GM19025 (cell line): ENCODE data around the gene REPS1.
A peak's percentile ranks its signal among the peaks of the same experiment; 100 is the strongest.
"Not testable (repeated sequence)": the region's sequence is repeated elsewhere in the genome, so short reads cannot be mapped to it uniquely, and the experiment has no call there.

Experiments
- ATAC-seq: cut with Tn5 transposase; IDR thresholded peaks from one replicate; pipeline ENCODE4 v1.9.1; 2021; ENCODE audit warnings: mild to moderate bottlenecking, low read depth, moderate library complexity; ENCODE audit not compliant: unreplicated experiment

The REPS1 gene

DNA sequence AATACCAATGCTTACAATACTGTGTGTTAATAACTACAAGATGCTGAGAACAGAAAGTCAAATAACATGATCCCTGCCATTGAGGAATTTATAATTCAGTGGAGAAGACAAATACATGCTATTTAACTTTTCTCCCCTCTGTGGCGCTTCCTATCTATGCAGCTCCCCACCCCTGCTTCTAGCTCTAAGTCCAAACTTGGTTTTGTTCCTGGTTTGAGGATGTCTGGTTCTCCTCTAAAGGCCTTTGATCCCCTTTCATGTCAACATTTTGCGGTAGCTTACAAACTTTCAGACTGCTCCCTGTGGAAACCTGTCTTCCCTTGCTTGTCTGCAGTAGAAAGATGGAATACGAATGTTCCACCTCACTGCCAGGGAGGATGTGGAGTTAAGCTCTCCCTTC lies 18.4 kb upstream of the REPS1 start:
- ATAC-seq: no peak

DNA sequence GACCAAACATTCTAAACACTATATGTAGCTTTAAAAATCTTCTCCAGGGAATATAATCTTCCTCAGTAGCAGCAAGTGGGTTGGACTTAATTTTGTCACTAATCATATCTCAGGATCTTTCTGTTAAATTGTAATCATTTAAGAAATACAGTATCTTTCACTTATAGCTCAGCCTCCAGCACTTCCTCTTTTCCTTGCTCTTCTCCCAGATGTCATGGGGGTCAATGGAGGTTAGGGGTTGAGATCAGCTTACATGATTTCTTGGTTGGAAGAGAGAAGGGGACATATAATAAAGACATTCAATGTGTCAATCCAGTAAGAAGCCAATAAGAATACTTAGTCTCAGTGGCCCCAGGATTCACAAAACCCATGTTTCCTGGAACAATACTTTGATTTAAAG lies 15.7 kb upstream of the REPS1 start:
- ATAC-seq: no peak

DNA sequence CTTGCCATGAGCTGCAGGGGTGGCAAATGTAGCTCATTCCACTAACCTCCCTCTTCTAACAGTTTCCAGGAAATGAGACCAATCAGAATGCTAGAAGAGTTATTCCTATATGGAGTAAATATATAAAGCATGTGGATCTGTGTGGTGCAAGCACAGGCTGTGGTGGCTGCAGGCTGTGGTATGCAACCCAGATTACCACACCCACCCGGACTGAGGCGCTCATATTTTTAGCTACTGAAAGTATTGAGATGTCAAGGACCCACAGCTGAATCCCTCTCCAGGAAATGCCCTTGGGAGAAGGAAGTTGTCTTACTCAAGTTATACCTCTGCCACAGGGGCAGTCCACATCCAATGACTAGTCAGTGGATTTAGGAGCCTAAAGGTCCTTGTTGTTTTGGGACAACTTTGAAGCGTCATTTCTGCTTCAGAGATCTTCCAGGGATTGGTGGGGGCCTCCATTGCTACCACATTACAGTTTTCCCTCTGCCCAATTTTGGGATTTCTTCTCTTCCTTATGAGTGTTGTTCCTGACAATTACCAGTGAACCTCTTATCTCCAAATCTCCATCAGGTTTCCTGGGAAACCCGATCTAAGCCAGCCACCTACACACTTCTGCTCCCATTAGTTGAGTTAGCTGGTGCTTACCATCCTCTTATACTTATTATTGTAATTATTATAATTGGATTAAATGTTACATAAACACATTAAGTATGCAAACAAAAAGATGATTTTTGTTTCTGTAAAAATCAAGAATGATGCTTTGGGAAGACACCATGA lies 12.1 kb upstream of the REPS1 start:
- ATAC-seq: no peak

DNA sequence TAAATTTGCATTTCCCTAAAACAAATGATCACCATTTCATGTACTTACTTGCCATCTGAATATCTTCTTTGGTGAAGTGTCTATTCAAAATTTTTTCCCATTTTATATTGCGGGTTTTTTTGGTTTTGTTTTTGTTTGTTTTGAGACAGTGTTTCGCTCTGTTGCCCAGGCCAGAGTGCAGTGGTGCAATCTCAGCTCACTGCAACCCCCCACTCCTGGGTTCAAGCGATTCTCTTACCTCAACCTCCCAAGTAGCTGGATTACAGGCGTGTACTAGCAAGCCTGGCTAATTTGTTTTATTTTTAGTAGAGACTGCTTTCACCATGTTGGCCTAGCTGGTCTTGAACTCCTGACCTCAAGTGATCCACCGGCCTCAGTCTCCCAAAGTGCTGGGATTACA lies 9.1 kb upstream of the REPS1 start:
- no peak for ATAC-seq

DNA sequence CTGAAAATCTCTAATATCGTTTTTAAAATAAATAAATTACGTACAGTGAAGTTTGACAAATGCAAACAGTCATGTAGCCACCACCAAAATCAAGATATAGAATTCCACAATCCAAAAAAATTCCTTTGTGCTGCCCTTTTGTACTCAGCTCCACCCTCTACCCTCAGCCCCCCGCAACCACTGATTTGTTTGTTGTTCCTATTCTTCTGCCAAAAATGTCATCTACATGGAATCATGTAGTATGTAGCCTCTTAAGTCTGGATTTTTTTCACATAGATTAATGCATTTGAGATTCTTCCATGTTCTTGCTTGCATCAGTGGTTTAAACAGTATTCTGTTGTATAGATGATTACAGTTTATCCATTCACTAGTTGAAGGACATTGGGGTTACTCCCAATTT lies 8.5 kb upstream of the REPS1 start:
- no peak for ATAC-seq

DNA sequence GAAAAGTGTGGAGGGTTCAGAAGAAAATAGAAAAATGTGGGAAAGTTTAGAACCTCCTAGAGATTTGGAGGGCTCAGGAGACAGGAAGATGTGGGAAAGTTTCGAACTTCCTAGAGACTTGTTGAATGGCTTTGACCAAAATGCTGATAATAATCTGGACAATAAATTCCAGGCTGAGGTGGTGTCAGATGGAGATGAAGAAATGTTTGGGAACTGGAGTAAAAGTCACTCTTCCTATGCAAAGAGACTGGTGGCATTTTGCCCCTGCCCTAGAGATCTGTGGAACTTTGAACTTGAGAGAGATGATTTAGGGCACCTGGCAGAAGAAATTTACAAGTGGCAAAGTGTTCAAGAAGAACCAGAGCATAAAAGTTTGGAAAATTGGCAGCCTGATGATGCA lies 5.4 kb upstream of the REPS1 start:
- ATAC-seq: not testable (repeated sequence)

DNA sequence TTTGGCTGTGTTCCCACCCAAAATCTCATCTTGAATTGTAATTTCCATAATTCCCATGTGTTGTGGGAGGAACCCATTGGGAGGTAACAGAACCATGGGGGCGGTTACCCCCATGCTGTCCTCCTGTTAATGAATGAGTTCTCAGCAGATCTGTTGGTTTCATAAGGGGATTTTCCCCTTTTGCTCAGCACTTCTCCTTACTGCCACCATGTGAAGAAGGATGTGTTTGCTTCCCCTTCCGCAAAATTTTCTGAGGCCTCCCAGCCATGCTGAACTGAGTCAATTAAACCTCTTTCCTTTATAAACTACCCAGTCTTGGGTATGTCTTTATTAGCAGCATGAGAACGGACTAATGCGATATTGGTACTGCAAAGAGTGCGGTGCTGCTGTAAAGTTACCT lies 4.9 kb upstream of the REPS1 start:
- not testable (repeated sequence) for ATAC-seq

DNA sequence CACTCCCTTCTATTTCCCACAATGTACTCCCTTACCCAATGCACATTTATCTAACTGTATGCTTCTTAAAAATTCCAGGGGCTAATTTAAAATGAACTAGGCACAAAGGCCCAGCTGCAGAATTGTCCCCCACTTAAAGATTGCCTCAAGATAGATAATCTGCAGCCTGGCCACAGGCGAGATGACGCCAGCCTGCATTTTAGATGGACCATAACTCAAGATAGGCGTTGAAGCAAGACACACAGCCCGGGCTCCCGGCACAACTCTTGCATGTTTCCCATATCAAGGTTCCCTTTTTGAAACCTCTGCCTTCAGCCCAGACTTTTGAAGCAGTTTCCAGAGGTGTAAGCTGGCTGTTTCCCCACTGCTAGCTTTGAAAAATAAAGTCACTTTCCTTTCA lies 3.2 kb upstream of the REPS1 start:
- ATAC-seq: no peak

DNA sequence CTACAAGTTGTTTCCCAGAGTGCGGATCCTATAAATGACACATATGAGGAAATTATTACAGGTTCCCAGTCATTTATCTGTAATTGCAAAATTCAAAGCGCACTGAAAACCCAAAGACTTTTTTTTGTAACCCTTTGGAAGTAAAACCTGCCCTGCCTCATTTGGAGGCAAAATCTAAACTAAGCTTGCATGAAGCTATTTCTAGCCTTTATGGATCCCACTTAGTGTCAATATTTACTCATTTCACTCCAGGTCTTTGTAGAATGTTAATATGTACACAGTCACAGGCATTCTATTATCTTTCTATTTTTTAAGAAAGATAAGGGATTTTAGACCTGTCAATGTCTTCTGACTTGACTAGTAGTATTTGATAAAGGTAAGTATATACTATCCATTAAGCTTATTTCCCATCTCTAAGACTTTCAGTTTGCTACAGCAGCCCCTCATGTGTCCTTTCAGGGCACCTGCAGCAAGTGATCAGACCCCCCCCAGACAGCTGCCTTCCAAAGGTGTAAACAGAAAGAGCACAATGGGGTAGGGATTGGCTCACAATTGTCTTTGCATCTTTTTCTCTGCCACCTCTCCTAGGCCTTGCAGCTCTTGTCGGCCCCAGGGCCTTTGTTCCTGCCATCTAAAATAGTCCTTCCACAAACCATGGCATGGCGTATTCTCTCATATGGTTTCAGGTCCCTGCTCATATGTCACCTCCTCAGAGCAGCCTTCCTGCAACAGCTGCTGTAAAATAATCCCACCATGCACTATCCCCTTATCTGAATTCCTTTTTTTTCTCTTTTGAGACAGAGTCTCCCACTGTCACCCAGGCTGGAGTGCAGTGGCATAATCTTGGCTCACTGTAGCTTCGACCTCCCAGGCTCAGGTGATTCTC lies 1.3 kb upstream of the REPS1 start:
- ATAC-seq: no peak

DNA sequence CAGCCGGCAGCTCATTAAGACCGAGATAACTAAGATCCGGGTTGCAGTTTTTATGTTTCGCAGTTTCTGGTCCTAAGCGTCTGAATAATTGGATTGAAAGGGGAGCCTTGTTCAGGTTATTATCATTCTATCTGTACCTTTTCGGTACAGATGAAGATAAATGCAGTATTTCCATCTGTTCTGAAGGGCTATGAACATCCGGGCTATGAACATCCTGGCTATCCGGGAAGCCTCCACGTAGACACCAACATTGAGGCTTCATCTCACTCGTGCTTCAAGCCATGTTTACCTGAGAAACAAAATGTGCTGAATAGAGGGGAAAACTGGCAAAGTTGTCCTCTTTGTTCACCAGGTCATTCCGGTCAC lies 399 bp upstream of the REPS1 start:
- peak; percentile 2 for ATAC-seq

DNA sequence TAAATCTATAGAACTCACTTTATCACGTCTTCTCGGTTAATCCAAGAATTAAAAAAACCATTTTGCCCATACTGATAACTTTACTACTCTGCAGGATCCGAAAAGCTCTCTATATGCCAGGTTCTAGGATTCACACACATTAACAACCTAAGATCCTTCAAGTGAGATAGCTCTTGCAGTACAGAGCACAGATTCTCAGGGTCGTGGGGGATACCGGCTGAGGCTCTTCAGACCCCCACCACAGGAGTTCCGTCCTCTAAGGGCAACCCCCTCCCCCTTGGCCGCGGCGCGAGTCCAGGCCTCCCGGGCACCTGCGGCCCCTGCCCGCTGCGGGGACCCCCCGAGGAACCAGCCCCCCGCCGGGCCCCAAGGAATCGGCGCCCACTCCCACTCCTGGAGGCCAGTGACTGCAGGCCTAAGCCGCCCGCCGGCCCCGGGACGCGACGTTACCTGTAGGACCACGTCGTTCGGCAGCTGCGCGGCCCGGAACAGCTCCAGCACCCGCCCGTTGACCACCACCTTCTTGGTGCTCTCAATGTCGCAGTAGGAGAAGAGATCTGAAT lies 892 bp downstream of the REPS1 start:
- no peak for ATAC-seq

DNA sequence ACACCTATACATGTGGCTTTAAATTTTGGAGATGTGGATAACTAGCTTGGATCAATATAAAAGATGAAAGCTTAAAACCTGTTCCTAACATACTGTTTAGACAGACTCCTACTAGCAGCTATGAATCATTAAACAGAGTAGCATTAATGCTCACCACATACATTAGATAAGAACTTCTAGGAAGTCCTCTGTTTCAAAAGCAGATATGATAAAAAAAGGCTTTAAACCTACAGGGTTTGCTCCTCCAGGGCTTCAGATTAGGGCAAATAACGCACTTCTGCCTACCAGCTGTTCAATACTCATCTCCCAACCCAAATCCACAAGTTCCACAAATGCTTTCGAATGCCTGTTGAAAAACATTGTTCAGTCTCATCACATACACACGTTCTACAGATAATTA lies 1.5 kb downstream of the REPS1 start:
- ATAC-seq: no peak

DNA sequence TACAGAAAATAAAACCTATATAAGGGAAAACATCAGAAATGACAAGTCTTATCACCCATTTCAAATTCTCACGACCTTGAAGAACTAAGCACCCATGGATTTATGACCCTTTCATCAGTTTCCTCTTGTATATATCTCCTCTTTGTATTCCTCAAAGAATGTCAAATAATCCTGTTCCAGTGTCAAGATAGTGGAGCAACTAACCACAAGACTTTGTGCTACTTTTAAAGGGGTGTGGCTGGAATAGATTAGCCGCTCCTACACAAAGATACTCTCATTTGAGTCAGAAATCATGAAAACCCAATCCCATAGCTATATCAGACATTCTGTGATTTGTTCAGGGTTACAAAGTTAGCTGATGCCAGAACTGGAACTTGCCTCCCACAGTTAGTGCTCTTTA lies 6.6 kb downstream of the REPS1 start:
- no peak for ATAC-seq

DNA sequence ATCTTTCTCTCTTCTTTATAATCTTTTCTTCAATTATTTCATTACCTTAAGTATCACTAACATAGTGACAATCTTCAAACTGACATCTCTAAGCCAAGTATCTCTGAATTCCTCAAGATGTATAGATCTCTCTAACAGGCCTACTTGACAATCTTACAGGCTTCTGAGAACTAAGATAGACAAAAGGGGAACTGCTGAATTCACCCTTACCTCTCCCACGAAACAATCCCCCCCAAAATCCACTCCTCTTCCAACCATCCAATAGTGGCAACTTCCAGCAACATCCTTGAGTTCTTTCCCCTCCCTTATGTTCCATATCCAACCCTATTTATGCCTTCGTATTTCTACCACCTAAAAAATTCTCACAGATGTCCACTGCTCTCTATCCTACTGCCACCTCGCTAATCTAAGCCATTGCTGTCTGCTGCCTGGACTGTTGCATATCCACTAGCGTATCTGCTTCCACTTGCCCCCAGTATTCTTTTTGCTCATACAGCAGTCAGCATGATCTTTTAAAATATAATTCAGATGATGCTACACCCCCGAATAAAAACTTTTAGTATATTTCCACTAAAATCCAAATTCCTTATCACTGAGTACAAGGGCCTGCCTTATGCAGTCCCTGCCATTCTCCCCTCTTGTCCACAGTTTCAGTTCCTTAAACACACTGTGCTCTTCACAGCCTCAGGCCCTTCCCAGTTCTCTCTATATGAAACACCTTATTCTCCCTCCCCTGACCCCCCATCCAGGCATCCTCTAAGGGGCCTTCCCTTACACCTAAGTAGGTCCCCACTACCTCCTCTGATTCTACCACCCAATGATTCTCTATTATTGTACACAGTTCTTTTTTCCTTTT lies 8.0 kb downstream of the REPS1 start:
- ATAC-seq: no peak

DNA sequence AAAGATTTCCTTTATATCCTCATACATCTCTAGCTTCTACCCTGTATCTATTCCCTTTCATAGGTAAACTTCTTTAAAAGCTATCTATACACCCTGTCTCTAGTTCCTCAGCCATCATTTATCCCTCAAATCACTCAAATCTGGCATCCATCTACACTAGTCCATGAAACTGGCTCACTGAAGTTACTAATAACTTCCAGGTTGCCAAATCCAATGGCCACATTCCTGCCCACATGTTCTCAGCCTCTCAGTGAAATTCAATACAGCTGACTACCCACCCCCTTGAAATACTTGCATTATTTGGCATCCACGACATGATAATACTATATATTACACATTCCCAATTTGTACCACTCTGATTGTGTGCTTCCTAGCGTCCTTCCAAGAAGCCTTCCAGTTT lies 8.7 kb downstream of the REPS1 start:
- no peak for ATAC-seq

DNA sequence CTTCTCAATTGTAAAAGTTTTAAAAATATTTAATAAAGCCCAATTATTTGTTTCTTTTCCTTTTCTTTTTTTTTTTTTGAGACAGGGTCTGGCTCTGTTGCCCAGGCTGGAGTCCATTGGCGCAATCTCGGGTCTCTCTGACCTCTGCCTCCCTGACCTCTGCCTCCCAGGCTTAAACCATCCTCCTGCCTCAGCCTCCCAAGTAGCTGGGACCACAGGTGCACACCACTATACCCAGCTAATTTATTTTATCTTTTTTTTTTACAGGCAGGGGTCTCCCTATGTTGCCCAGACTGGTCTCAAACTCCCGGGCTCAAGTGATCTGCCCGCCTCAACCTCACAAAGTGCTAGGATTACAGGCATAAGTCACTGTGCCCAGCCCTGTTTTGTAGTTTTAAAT lies 9.8 kb downstream of the REPS1 start:
- ATAC-seq: no peak

DNA sequence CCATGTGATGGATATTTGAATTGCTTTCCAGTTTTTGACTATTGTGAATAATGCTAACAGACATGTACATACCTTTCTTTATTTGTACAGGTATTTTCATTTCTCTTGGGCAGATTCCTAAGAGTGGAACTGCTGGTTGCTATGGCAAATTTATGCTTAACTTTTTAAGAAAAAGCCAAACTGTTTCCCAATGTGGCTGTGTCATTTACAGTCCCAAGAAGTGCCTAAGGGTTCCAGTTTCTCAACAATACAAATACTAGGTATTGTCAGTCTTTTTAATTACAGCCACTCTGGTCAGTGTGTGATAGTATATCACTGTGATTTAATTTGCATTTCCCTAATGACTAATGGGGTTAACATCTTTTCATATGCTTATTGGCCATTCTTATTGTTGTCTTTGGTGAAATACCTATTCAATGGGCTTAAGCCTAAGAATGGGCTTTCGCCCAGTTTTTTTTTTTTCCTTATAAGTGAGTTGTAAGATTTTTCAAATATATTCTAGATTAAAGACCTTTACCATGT lies 10.3 kb downstream of the REPS1 start:
- ATAC-seq: no peak

DNA sequence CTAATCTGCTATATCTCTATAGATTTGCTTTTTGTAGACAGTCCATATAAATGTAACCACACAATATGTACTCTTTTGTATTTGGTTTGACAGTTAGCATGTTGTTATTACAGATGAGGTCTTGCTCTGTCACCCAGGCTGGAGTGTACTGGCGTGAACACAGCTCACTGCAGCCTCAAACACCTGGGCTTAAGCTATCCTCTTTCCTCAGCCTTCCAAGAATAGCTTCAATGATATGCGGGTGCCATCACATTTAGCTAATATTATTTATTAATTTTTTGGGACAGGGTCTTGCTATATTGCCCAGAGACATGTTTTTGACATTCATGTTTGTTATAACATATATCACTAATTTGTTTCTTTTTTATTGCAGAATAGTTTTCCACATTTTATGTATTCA lies 10.8 kb downstream of the REPS1 start:
- ATAC-seq: no peak

DNA sequence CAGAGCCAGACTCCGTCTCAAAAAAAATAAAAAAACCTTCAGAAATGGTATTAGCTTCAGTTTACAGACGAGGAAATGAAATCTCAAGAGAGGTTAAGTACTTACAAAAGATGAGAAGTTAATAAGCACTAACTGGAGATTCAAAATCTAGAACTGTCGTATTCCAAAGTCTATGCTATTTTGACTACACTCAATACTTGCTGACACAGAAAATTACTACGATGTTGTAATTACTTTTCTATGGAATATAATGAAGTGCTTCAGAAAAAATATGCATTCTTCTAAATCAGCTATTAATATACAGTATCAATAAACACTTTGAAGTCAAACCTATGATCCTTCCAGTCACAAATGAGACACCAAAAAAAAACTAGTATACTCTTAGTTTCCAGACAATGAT lies 12.2 kb downstream of the REPS1 start:
- ATAC-seq: no peak

DNA sequence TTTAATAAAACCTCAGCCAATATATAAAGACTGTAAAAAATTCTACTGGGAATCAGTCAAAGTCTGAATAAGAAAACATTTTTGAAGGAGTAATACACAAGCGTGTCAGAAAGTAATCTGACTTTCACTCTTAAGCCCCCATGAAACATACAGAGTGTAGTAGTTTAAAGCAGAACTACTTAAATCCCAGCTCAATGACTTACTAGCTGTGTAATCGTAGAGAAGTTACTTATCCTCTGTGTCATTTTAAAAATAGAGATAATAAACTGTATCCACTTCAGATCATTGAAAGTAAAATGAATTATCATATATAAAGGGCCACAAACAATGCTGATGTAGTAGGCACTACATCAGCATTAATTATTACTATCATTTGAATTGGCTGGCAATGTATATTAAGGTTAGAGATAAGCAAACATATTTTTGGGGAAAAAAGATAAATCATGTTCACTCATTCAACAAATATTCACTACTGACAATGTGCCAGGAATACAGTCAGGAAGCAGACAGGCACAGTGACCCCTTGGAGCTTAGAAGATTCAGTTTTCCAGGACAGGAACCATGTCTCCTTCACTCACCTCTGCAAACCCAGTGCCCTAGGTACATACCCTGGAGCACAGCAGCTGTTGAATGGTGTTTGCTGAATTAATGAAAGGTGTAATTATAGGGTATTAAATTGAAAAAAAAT lies 14.4 kb downstream of the REPS1 start:
- no peak for ATAC-seq
